Activated CD8-positive, alpha-beta memory T cell treated with anti-CD3 and anti-CD28 coated beads for 1 hour (primary cell): ENCODE results near the gene OXGR1.

Experiments used
- DNase-seq, 2 donors: peaks; one replicate each; pipeline ENCODE4 v3.0.0-alpha.2; 2020; ENCODE audit warnings: low read depth in 1 of 2; ENCODE audit errors: extremely low read depth in 1 of 2

OXGR1 gene

GRCh38 chr13:96966415-96967102 is 27.7 kb downstream of the OXGR1 start:
- no peak for DNase-seq

- no peak for DNase-seq
Measured at GRCh38 chr13:96963786-96964475, 30.3 kb downstream of the OXGR1 start.

- no peak for DNase-seq
Measured at GRCh38 chr13:96960379-96960778, 33.9 kb downstream of the OXGR1 start.

- no peak for DNase-seq
Measured at GRCh38 chr13:96958286-96958891, 35.9 kb downstream of the OXGR1 start.

- no peak for DNase-seq
Measured at GRCh38 chr13:96952595-96952994, 41.7 kb downstream of the OXGR1 start.

GRCh38 chr13:96948127-96948526 is 46.1 kb downstream of the OXGR1 start:
- no peak for DNase-seq

- no peak for DNase-seq
Measured at GRCh38 chr13:96947343-96947910, 46.8 kb downstream of the OXGR1 start.

- no peak for DNase-seq
Measured at GRCh38 chr13:96946709-96947311, 47.5 kb downstream of the OXGR1 start.

GRCh38 chr13:96940961-96941360 is 53.3 kb downstream of the OXGR1 start:
- DNase-seq, result no peak

GRCh38 chr13:96935901-96936300 is 58.4 kb downstream of the OXGR1 start:
- DNase-seq, result no peak
